ENCODE data around the gene NHS. TPM values are rescaled to one million over a fixed set of nuclear protein-coding genes. Genes with fewer than 3 reads are reported as not detected.

NHS gene
- total RNA-seq, 1 donor from 2014 or later, result 2.6 TPM

DNA sequence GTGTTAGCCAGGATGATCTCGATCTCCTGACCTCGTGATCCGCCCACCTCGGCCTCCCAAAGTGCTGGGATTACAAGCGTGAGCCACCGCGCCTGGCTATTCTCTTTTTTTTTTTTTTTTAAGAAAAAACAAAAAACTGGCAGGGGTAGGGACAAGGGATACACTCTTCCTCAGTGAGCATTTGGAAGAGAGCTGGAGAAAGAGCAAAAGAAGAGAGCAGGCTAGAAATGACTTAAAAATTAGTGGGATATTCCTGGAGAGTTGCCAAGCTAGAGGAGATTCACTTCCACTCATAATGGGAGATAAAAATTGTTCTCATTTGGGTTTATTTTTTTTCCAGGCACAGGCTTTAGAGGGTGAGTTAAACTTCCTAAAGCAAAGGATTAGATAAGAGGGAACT is 222.3 kb downstream of the NHS start:
- intact Hi-C loops (cut with DNase I), result no loop called here
- DNase-seq (ENCODE audit: low spot score), result no peak

DNA sequence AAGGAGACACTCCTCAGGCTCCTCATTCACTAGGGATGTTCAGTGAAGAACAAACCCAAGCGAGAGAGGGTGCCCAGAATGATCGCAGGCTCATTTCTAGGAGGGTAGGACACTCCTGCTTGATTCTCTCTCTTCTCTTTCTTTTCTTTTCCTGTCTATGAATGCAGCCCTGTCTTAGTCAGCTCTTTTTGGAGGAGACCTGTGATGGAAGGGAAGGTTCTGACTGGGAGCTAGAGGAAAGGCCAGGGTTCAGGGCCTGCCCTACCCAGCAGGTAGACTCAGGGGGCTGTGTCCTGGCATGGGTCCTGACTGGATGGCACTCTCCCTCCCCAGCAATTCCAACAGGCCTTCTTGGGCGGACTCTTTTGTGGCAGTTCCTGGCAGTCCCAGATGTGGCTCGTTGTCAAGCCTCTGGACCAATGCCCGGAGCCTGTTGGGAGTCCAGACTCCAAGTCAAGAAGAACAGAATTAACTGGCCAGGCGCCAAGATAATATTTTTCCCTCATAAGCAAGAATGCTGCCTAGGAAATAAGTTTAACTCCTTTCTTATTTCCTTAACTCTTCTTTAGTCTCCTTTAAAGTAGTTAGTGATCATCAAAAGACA is 222.9 kb downstream of the NHS start:
- intact Hi-C loops (cut with DNase I), result no loop called here
- DNase-seq (ENCODE audit: low spot score), result peak; percentile 81

- intact Hi-C loops (cut with DNase I), result no loop called here
- no peak for DNase-seq (ENCODE audit: low spot score)
These were observed 226.6 kb downstream of the NHS start for GRCh38 chrX:17601441-17602200.

DNA sequence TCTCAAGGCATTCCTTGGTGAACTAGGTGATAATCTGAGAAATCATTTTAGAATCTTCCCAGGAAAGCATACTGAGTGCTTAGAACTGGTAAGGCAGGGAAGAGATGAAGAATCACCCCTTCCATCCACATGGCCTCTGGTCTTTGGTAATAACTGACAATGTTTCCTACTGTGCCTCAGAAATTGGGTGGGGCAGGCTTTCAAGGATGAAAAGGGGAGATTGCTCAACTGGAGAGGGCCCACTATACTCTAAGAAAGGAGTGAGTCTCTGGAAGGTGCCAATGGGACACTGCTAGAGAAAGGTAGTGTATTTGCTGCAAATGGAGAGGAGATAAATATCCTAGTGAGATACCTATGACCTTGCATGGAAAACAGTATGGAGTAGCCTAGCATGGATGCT is 227.2 kb downstream of the NHS start:
- intact Hi-C loops (cut with DNase I), result no loop called here
- no peak for DNase-seq (ENCODE audit: low spot score)

DNA sequence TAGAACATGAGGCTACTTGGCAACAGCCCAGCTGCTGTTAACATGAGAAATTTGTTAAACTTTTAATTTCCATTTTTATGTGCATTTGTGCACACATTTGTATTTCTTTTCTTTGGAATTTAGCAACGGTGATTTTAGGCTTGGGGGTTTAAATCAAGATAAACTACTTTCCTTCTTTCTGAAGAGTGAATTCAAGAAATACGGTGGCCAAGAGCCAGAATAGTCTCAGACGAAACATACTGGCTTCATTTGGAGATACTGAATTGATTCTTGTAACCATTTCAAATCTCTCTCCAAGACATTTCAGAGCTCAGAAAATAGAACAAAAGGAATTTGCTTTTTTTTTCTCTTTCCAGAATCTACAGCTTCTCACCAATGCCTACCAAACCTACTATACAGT is 228.2 kb downstream of the NHS start:
- intact Hi-C loops (cut with DNase I), result no loop called here
- no peak for DNase-seq (ENCODE audit: low spot score)

- DNase-seq (ENCODE audit: low spot score), result no peak
- intact Hi-C loops (cut with DNase I), result no loop called here
These were observed 230.7 kb downstream of the NHS start for GRCh38 chrX:17605676-17606075.

- intact Hi-C loops (cut with DNase I), result no loop called here
- DNase-seq (ENCODE audit: low spot score), result no peak
These were observed 231.2 kb downstream of the NHS start for GRCh38 chrX:17606231-17606630.

DNA sequence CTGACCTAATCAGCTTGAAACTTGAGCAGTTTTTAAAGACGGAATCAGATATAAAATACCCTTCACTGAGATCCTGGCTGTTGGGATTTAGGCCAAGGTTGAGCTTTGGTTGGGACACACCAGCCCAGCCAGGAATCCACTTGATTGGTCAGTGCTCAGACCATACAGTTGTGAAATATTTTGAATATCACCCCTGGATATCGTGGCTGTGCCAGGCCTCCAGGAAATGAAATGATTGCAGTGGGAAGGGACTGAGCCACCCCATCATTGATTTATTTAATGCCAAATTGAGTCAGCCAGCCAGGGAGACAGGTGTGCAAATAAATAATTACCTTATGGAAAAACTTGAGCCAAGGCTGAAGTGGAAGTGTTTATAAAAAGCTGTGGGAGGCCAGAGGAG is 233.9 kb downstream of the NHS start:
- intact Hi-C loops (cut with DNase I), result no loop called here
- DNase-seq (ENCODE audit: low spot score), result no peak

DNA sequence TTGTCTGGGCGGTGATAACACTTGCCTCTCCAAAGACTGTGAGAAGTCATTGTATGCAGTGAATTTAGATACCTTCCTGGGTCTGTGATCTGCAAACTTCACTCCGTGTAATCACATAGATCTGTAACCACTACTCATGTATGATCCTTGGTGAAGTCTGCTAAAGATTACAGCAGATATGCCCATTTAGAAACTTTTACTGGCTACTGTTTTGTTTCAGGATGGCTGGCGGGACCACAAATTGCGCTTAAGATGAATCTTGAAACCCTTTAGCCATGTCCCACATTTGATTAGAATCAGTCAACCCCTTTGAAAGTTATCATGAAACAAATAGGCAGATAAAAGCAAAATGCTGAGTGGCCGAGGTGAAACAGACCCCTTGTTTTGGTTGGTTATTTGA is 235.8 kb downstream of the NHS start:
- intact Hi-C loops (cut with DNase I), result no loop called here
- DNase-seq (ENCODE audit: low spot score), result no peak

DNA sequence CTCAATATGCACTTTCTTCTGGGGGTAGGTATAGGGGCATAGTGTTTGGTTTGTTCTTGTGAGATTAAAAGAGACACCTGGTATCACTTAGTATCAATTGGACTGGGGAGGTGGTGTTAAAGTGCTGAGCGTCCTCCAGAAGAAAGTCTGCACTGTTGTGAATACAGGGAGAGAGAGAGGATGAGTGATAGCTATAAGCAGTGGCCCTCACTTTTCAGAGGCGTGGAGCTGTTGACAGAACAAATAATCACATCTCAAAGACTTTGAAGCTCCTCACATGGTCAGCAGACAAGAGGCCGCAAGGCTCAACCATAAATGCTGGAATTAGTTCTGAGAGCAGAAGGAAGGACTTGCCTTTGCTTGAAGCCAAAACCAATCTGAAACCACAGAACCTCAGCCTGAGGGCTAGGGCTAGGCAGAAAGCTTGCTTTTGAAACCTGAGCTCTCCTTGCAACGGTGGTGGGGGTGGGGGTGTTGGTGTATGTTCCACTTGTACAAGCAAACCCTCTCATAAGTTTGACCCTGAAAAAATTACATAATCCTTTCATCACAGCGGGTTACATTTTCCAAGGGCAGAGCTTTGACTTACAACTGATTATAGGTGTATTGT is 239.1 kb downstream of the NHS start:
- DNase-seq (ENCODE audit: low spot score), result no peak
- intact Hi-C loops (cut with DNase I), result no loop called here

GRCh38 chrX:17616936-17617335 is 241.9 kb downstream of the NHS start:
- no peak for DNase-seq (ENCODE audit: low spot score)

GRCh38 chrX:17617806-17618205 is 242.8 kb downstream of the NHS start:
- intact Hi-C loops (cut with DNase I), result no loop called here
- DNase-seq (ENCODE audit: low spot score), result no peak

More at GRCh38 chrX:17616936-17617335, 241.9 kb downstream of the NHS start:
- intact Hi-C loops (cut with DNase I), result no loop called here

DNA sequence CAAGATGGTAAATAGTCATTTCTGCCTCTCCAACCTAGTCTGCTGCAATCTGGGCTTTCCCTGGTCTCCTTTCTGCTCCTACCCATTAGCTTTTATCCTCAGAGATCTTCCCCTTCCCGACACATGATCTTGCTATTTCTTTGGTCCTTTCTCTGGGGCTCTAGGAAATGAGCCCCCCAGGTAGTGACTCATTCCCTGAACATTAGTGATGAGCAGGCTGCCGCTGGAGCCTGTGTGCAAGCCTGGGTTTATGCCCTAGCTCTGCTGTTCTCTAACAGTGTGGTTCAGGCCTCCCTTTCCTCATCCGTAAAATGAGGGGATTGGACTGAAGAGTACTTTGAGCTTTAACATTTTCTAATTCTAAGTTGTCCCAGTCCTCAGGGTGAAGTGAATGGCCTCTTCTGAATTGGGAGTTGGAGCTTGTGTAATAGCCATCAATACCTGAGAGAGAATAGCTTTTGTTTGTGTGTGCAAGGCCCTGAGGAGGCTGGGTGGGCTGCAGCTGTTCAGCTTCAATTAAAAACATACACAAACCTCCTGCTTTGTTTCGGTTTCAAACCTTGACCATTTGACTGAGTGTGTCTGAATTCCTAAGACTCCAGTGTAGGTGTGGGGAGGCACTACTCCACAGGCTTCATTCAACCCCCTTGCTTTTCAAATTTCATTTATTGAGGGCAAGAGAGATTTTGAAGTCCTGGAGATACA is 246.7 kb downstream of the NHS start:
- intact Hi-C loops (cut with DNase I), result no loop called here
- no peak for DNase-seq (ENCODE audit: low spot score)

DNA sequence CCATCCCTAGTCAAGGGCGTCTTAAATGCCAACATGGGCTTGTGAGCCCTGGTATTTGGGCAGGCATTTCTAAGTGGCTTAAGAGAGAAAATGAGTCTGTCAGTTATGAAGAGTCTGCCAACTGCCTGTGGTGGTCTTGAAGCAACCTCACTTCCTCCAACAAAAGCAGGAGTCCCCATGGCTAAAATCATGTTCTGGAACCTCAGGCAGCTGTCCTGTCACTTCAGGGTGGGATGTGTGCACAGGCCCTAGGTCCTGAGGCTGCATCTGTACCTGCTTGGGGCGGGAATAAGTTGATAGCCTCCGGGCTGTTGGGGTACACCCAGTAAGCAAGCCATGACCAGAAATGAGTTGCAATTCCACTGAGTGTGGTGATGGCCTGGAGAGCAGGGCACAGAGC is 247.3 kb downstream of the NHS start:
- intact Hi-C loops (cut with DNase I), result no loop called here
- DNase-seq (ENCODE audit: low spot score), result no peak

- intact Hi-C loops (cut with DNase I), result no loop called here
These were observed 248.8 kb downstream of the NHS start for GRCh38 chrX:17623750-17624149.

DNA sequence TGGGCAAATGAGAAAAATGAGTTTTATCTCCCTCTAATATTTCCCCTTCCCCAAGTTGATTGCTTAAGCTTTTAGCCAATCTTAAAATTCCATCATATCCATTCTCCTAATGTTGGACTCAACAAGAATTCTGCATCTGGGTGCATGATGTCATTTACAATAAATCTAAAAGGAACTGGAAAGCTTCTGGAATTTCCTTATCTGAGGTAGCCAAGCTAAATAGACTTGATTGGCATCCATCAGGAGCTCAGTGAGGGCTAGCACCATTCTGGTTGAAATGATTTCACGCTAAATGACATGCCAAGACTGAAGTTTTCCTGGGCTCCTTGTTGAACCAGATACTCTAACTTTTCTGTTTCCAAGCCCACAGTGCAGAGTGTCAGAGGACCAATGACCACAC is 252.0 kb downstream of the NHS start:
- intact Hi-C loops (cut with DNase I), result no loop called here
- no peak for DNase-seq (ENCODE audit: low spot score)

More at GRCh38 chrX:17623750-17624149, 248.8 kb downstream of the NHS start:
- no peak for DNase-seq (ENCODE audit: low spot score)

DNA sequence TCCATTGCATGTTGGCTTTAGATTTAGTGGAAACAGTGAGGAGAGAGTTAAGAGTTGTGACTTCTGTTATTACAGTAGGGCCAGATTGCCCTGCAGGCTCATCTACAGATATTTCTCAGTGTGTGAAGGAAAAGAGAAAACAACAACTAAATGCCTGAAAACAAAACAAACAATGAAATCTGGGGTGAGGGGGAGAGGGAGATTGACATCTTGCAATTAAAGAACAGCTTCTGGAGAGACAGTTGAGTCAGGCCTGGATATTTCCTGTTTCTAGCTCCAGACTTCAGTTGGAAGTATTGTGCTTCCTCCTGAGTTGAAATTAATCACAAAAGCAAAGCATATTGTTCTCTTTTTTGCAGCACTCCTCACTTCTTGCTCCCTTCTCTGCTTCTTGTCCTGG is 254.0 kb downstream of the NHS start:
- intact Hi-C loops (cut with DNase I), result no loop called here
- DNase-seq (ENCODE audit: low spot score), result no peak

GRCh38 chrX:17629519-17629918 is 254.5 kb downstream of the NHS start:
- DNase-seq (ENCODE audit: low spot score), result no peak
- intact Hi-C loops (cut with DNase I), result no loop called here

DNA sequence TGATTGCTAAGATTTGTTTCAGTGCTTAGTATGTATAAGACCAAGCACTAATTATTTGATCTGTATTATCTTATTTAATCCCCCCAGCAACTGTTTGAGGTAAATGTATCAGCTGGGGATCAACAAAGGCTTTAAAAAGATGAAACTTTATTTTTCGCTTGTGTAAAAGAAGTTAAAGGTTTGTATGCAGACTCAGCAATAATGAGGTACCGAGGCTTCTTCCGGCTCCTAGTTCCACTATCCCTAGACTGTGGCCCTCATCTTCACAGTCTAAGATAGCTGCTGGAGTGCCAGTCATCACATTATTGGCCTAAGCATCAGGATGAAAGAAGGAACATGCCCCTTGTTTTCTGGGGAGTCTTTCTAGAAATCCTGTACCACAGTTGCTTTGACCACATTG is 256.6 kb downstream of the NHS start:
- intact Hi-C loops (cut with DNase I), result no loop called here
- no peak for DNase-seq (ENCODE audit: low spot score)

DNA sequence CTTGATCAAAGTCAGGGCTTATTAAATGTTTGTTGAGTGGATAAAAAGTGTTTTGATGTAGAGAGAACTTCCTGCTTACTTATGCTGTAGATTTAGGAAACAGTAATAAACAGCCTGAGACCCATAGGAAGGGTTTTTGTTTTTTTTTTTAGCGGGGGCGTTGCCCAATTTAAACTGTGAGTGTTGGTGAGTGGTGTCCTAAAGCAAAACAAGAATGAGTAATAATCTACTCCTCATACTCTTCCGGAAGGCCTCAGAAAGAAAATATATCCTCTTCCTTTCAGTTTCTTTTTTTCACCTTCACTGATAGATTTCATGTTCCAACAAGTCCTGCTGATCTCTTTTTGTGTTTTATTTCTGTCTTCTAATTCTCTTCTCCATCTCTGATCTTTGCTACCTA is 257.9 kb downstream of the NHS start:
- intact Hi-C loops (cut with DNase I), result no loop called here
- DNase-seq (ENCODE audit: low spot score), result no peak

- DNase-seq (ENCODE audit: low spot score), result no peak
- intact Hi-C loops (cut with DNase I), result no loop called here
These were observed 258.5 kb downstream of the NHS start for GRCh38 chrX:17633546-17633945.
